Activated naive CD8-positive, alpha-beta T cell treated with anti-CD3 and anti-CD28 coated beads, Interleukin-2, amount 50 U/mL, for 24 hours (primary cell): Measurements from ENCODE around the gene CCHCR1.

Source experiments
- ATAC-seq: fragments of 150-1000 bp; cut with Tn5 transposase; one replicate; pipeline ENCODE4 v1.10.0; 2021
- DNase-seq: peaks from one replicate; pipeline ENCODE4 v3.0.0; 2021
- H3K27ac Mint-ChIP-seq: one replicate; pipeline ENCODE4 v1.8.0; 2021; ENCODE audit warnings: mild to moderate bottlenecking, mixed read lengths
- H3K27me3 Mint-ChIP-seq: one replicate; pipeline ENCODE4 v1.8.0; 2021; ENCODE audit warnings: mixed read lengths
- H3K36me3 Mint-ChIP-seq: one replicate; pipeline ENCODE4 v1.8.0; 2021; ENCODE audit warnings: low read depth, mixed read lengths
- H3K4me1 Mint-ChIP-seq: one replicate; pipeline ENCODE4 v1.8.0; 2021; ENCODE audit warnings: mixed read lengths
- H3K4me3 Mint-ChIP-seq: one replicate; pipeline ENCODE4 v1.8.0; 2021; ENCODE audit warnings: mild to moderate bottlenecking, moderate library complexity, mixed read lengths
- H3K9me3 Mint-ChIP-seq: one replicate; pipeline ENCODE4 v1.8.0; 2021; ENCODE audit warnings: mixed read lengths

The CCHCR1 gene

GRCh38 chr6:31096656-31097055 is 60.9 kb downstream of the CCHCR1 start:
- Mint-ChIP-seq H3K36me3 (no peaks in the 10 kb centered on the region), H3K9me3 (no peaks in the 10 kb centered on the region), H3K4me1 (peaks cover 37% of the 10 kb centered on the region), H3K4me3 (no peak overlapping the region), H3K27me3 (no peaks in the 10 kb centered on the region), H3K27ac (no peak overlapping the region)
- ATAC-seq = no peak
- no peak for DNase-seq

DNA sequence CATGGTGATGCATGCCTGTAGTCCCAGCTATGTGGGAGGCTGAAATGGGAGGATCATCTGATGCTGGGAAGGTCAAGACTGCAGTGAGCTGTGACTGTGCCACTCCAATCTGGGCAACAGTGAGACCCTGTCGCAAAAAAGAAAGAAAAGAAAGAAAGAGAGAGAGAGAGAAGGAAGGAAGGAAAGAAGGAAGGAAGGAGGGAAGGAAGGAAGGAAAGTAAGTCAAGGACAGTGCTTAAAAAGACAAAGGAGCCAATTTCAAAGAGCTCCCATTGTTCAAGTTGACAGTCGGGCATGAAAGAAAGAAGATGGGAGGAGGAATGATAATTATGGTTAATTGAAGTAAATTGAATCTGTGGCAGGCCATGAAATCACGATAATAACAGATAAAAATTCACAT is 61.4 kb downstream of the CCHCR1 start:
- Mint-ChIP-seq H3K4me1 (peaks cover 37% of the 10 kb centered on the region), H3K9me3 (no peaks in the 10 kb centered on the region), H3K27me3 (no peaks in the 10 kb centered on the region), H3K27ac (no peak overlapping the region), H3K36me3 (no peaks in the 10 kb centered on the region), H3K4me3 (no peak overlapping the region)
- ATAC-seq (no peak), DNase-seq (no peak)

DNA sequence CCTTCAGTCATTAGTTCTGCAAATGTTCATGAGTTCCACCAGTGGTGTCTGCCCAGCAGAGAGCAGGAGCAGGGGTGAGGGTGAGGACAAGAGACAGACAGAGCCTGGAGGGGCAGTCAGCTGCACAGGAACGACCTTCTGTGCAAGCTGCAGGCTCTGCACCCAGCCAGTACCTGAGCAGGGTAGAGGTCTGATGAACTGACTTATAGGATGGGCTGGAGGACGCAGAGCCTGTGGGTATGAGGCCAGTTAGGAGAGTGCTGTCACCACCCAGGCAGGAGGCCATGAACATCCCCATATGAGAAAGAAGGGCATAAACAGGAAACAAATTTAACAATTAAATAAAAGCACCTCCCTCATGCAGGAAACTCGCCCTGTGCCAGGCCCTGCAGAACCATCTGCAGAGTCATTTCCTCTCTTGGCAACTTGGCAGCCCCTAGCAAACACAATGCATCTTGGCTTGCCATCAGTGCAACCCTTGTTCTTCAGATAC is 63.2 kb downstream of the CCHCR1 start:
- Mint-ChIP-seq H3K4me1 (peaks cover 37% of the 10 kb centered on the region), H3K9me3 (no peaks in the 10 kb centered on the region), H3K4me3 (peak overlapping the region; percentile 34), H3K36me3 (no peaks in the 10 kb centered on the region), H3K27ac (peak overlapping the region; percentile 77), H3K27me3 (no peaks in the 10 kb centered on the region)
- ATAC-seq (peak; percentile 43), DNase-seq (peak; percentile 12)

- no peaks in the 10 kb centered on the region for H3K36me3 Mint-ChIP-seq
- H3K27me3 Mint-ChIP-seq = no peaks in the 10 kb centered on the region
- ATAC-seq (no peak), DNase-seq (no peak)
- H3K4me1 Mint-ChIP-seq = peaks cover 37% of the 10 kb centered on the region
- no peaks in the 10 kb centered on the region for H3K9me3 Mint-ChIP-seq
- H3K4me3 Mint-ChIP-seq = no peak overlapping the region
- H3K27ac Mint-ChIP-seq = no peak overlapping the region
These were observed 64.7 kb downstream of the CCHCR1 start for GRCh38 chr6:31092769-31093505.
